NCI-H524 (cell line): ENCODE results near the gene LAMA4.
A peak's percentile ranks its signal among the peaks of the same experiment; 100 is the strongest.

ENCODE experiments used
- DNase-seq, 2 experiments: peaks; one replicate each; lab custom pipeline; 2025; lab: John Stamatoyannopoulos, UW

Gene LAMA4

DNA sequence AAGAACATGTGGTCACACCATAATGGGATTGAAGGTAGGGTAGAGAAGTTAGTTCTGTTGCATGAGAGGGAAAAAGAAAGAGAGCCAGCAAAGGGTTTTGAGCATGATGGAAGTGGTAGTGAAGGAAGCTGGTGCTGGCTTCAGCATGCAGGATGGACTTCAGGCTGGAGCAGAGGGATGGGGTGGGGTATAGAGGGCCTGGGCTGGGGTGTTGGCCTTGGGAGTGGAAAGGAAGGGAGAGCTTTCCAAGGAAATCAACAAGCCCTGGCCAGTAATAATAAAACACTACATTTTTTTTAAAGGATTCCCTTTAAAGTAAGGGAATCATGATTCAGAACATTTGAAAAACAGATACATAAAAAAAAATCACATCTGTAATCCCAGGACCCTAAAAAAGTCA, 61.2 kb downstream of the LAMA4 start:
- DNase-seq, result no peak

DNA sequence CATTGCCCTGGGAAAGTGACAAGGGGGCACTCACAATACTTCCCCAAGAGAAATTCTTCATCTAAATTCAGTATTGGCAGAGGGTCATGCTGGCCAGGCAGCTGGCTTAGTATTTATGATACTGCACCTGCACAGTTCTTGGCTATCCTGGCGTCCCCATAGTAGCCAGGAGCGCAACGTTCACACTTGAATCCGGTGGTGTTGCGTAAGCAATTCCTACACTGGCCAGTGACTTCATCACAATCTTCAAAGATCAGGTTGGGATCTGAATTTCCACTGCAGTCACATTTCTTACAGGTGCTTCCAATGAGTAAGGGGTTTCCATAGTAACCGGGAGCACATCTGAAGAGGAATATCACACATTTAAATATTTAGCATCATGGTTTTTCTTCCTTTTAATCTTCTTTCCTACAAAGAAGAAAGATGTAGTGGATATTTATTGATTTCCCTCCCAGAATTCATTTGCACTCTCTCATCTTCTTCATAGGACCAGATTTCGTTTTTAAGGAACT, 62.8 kb downstream of the LAMA4 start:
- no peak for DNase-seq

DNA sequence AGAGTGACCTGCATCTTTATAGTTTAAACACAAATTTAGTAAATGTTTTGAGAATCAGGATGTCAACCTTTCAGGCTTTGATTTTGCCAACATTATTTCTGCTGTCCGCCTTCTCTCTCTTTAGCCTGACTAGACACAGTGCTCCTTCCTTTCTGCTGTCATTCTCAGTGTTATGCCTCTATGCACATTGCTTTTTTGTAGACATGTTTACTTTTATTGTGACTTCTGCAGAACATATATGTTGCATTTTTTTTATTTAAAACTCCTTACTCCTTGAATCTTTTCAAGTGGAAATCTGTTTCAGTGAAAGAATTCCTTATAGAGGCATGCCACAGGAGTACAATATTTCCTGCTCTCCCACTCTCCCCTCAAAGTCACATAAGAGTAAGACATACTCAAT, 64.2 kb downstream of the LAMA4 start:
- DNase-seq, result no peak

DNA sequence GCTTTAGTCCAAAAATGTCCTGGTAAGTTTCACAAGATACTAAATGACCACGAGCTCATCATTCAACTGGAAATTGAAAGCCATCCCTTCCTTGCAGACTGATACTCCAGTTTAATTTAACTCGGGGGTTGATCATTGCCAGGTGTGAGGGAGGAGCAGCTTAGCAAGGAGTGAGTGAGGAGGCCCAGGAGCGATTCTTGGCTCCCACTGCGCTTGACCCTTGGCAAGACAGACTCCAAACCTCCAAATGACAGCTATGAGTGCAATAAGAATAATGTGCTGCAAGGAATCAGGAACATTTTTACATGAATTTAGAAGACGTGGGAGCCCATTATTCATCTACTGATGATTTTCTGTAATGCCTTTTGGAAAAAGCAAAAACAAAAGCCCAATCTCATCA, 64.9 kb downstream of the LAMA4 start:
- no peak for DNase-seq

DNA sequence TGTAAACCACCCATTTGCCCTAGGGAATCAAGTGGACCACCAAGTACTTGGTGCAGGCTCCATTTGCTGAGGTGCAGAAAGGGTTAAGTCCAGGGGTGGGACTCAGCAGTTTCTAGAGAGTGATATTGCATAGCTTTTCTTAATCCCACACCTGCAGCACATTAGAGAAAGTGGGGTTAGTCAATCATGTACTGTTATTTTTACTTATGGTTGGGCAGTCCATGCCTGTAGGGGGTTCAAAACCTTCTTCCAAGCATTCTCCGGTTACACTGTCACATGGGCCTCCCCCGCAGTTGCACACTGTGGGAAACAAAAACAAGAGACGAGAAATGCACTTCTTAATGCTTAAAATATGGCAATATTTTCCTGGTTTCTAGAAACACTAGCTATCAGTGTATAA, 65.5 kb downstream of the LAMA4 start:
- no peak for DNase-seq

DNA sequence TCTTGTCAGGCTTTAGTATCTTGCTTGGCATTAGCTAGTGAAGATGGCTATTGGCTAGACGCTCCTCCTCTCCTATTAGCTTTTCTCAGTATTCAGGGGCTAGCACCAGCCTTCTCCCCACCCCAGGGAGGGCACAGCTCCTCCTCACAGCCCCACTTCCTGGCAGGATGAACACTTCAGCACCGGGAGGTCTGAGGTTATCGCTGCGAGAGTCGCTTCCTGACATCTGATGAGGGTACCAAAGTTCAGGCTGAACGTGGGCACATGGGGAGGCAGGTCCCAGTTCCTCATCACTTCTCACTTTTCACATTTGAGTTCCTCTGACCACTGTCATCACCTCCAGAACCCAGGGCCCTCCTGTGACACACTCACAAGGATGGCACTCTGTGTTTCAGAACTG, 66.6 kb downstream of the LAMA4 start:
- DNase-seq, result no peak

DNA sequence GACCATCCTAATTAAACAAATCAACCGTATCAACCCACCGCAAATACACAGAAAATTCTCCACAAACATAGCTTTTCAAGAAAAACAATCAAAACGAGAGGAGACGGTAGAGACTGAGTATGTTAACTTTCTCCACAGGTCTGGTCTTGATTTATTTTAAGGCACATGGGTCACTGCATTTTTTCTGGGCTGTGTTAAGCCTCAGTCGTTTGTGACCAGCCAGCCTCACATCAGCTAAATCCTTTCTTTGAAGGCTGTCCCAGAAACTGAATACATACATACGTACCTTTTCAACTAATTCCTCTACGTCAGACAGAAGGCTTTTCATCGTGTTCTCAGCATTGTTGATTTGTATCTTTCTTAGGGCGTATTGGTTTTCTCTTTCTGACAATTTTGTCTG, 69.4 kb downstream of the LAMA4 start:
- no peak for DNase-seq

DNA sequence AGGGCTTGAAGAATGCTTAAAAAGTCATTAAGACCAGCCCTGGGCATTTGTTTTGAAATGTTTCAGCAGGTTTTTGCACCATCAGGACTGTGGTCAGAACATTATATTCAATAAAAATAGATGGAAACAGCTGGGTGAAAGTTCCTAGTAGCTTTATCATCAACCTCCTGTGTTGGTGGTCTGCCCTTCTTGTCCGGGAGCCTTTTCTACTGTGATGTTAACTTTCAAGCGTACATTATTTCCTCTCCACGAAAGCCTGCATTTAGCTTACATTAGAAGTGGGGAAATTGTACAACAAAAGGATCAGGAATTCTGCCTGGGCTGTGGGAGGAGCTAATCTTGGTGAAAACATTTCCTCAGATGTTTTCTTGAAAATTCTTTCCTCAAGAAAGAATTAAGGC, 71.1 kb downstream of the LAMA4 start:
- DNase-seq, result no peak

DNA sequence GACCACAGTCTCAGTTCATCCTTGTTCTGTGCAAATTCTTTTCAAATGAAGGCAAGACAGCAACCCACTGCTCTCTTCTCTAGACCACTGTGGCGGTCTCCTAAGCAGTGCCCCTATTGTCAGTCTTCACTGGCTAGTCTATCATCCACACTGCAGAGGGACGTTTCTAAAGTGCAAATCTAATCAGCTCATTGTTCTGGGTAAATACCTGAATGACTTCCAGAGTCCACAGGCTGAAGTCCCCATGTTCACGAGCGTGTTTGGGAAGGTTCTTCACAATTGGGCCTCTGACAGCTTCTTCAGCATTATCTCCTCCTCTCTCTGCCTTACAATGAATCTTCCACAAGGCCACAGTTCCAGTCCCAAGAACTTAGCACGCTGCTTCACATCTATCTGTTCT, 73.2 kb downstream of the LAMA4 start:
- DNase-seq, result no peak

DNA sequence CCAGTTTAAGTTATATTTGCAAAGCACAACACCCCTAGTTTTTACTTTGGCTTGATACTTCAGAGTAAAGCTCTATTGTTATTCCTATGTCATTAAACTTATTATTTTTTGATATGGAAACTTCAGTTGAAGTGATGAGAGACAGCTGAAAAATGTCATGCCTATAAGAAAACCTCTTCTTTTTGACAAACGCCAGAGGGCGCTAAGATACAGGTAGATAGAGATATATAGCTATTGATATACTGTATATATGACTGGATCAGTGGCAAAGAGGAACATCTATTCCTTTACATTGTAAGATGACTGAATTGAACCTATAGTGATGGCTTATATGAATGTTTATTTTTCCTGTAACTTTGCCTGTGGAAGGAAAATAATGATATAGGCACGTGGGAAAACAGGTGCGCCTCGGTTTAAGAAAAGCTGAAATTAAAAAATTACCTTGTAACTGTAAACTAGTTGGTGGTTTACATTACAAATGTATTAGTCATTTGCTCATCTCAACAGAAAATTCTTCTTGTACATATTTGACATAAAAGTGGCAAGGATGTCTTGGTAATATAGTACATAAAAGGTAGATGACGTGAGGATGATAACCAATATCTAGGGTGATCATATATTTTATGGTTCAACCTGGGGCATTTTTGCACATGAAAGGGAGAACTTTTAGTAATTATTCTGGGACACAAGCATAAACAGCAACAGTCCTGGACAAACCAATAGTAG, 74.1 kb downstream of the LAMA4 start:
- peak; percentile 84 to 89 for DNase-seq

DNA sequence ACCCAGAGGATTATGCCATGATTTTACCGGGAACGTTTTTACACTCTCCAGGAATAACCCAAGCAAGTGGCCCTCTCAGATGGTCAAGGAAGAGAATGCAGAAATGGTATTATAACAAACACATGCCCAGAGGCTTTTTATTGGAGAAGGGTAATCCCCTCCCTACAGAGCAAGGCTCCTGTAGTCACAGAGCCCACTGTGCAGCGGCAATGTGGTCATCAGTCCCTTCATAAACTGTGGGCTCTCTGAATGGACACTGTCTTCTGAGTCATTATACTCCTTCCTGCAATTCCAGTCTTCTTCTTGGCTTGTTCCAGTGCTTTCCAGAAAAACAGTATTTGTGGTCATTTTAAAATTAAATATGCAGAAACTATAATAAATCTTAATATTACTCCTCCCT, 74.7 kb downstream of the LAMA4 start:
- no peak for DNase-seq

DNA sequence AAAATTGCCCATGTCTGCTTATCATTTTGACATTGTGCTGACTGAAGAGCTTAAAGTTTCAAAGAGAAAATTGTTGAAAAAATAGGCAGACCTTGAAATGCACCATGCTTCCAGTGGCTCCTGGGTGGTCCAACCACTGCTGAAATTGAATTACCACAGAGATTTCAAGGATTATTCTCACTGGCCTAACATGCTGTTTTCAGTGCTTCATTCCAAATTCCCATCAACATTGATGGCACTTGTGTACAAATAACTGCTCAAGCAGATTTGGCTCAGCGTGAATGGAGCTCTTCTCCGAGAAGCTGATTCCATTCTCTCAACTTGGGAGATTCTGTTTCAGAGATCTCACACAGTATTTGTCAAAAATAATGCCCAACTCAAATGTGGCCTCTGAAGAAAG, 75.5 kb downstream of the LAMA4 start:
- no peak for DNase-seq

DNA sequence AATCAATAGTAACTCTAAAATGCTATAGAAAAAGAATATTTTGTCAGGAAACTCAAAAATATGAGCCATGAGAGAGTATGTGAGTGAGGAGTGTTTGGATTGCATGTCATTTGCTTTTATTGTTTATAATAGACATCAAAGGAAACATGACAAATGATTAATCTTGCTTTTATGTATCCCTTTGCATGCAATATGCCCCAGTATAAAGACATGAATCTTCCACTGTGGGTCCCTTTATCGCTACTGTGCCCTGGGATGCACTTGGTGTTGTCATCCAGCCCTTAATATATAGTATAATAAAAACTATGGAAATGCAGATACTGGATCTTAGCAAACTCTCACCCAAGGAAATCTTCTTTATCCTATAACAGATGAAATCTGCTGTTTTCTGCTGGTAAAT, 77.3 kb downstream of the LAMA4 start:
- no peak for DNase-seq

DNA sequence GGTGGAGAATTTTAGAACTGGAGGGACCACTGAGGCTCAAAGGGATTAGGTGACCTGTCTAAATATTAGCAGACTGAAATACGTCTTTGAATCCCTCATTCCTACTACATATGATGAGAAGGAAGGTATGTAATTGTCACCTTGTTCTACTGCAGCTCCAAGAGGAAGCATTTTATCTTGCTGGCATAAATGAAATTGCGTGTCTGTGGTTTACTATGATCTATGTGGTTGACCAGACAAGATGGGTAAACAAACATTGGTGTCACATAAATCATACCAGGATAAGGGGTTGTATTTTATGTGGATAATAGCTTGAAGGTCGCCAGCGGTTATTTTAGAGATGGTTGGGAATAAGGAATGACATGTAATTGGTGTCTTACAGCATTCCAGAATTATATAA, 78.2 kb downstream of the LAMA4 start:
- DNase-seq, result no peak

DNA sequence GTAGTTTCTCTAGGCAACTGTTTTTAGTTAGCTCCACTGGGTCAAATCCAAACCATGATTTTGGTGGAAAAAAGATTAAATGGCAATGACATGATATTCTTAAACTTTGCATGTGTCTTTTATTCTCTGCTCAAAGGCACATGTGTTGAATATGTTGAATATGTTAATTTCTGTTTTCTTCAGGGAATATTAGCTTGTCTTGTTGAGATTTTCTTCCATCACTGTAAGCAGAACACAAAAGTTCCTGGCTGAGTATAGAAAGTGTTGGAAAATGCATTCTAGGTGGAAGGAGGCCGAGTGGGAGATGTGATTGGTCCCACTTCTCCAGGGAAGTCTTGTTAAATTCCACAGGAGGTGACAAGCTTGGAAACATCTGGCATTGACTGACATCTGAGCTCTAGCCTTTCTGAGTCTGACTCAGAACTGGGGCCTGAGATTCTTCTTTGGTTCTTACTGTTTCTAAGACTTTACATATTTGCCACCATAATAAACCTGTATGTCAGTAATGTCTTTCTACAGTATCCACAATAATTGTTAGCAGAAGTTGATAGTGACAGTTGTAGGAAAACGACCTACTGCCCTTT, 81.1 kb downstream of the LAMA4 start:
- DNase-seq, result no peak

DNA sequence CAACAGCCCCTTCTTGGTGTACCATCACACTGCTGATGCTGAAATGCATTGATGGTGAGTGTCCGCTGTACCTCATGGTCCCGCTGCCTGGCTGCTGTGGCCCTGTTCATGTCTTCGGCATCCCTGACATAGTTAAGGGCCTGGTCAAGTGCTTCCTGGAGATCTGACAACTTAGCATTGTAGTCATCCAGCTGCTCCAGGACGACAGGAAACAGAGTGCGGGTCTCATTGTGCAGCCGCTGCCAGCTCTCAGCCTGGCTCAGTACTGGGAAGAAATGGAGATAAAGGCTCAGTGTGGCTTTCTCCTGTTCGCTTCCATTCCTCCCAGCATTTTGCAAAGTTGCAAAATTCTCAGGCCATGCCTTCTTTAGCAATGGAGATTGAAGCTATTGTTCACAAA, 81.8 kb downstream of the LAMA4 start:
- no peak for DNase-seq

DNA sequence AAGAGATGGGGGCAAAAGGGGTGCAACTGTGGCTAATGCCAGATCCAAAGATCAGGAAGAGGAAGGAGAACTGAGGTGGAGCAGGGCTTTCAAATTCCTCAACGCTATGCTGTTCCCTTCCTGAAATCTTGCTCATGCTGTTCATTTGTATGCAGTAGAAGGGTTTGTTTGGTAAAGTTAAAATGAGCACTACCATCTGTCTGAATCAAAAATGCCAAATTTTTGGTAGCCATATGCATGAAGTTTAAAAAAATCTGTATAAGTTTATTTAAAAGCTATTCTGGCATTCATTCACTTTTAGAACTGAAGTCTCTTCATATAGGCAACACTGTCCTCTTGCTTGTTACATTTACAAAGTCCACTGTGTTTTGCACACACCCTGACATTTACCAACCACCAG, 84.8 kb downstream of the LAMA4 start:
- DNase-seq, result no peak

DNA sequence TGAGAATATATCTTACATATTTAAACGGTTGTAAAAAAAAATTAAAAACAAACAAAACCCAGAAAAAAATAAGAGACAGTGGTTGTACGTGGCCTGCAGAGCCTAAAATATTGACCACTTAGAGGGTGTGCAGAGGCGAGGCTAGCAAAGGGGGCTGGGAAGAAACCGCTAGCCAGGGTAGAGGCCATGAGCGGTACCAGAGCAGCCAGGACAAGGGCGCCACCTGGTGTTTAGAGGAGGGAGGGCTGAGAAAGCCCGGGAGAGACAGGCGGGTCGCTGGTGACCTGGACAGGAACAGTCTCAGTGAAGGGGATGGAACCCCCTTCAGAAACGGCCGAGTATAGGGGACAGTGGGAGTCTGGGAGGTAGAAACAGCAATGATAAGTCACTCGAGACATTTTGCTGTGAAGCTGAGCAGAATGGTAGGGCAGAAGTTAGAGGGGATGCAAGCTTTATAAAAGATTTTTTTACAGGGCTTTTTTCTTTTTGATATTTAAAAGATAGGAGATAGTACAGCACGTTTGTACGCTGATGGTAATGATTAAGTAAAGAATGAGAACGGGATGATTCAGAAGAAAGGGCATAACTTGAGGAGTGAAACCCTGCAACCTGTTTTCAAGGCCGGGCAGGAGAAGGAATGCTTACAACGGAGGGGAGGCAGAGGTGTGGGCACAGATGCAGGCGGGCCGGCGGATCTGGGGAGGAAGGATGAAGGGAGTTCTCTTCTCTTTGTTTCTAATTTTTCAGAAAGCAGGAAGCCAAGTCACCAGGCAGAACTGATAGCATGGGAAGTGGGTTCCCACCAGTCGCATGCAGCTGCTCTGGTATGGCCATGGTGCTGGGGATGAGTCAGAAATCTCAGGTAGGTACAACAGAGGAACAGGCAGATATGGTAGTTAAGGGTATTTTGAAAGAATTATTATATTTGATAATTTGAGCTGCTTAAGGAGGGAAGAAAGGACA, 90.8 kb downstream of the LAMA4 start:
- DNase-seq, result peak; percentile 30 to 69

DNA sequence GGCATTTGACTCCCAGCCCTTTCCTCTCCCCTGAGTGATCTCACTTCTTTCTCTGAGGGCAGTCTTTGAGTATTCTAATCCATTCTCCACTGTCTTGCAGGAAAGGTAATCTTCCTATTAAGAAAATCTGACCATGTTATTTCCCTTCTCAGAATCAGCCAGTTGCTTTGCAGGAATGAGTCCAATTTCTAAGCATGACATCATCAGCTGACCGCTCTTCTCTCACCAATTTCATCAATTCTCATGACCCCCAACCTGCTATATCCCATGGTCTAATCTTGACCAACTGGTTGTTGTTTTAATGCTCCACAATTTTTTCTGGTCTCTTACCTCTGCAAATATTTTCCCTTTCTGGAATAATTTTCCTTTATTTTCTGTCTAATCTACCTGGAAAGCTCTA, 93.6 kb downstream of the LAMA4 start:
- DNase-seq, result no peak

DNA sequence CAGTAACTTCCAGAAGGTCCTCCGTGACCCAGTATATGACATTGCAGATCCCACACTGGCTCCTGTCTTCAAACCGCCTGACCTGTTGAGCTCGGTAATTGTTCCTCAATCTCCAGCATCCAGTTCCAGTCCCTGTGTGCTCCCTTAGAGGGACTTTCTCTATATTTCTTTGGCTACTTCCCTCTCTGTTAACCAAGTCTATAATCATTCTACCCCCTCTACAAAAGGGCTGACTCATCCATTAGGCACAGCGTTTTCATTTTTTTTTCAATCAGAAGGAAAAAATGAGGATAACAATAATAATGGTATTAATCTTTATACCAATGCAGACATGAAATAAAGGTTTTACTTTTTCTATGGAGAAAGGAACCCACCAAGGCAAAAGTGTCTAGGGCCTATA, 97.7 kb downstream of the LAMA4 start:
- no peak for DNase-seq

DNA sequence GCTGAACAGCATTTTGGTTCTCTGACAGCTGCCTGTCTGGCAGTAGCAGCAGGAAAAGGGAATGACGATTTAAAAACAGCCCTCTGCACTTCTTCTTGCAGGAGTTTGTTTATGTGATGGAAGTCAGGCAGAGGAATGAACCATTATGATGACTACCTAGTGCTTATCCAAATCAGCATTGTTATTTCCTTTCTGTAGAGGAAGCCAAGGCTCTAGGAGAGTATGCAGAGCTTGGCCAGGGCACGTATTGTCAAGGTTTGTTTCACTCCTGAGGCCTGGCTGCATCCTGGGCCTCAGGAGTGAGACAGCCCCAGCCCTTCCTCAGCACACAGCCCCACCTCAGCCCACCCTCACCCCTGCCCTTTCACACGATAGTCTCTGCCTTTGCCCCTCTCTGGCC, 98.5 kb downstream of the LAMA4 start:
- DNase-seq, result no peak

DNA sequence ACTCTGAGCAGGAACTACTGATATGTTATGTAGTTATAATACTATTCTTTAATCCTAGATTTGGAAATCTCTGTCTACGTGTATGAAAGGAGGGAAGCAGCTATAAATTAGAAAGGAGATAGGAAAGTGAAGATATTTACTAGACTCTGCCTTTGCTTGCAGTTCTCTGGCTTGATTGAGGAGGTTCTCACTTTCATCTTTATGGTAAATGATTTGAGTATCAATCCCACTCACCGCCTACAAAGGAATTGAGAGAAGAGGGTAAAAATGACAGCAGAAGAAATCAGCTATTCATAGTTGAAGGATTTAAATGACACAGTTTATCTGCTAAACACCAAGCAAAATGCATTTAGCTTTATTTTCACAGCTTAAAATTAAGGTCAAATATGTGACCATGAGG, 99.7 kb downstream of the LAMA4 start:
- no peak for DNase-seq
